Calu3 (cell line): Measurements from ENCODE around the gene ARHGEF16. TPM values are rescaled to one million over a fixed set of nuclear protein-coding genes. Genes with fewer than 3 reads are reported as not detected.

Experiments
- BruUV-seq: library from RNA; stranded (reverse); fragments of 400-500 nt; replicated peaks from 2 replicates; lab custom pipeline; 2021; lab: Mats Ljungman, UMichigan
- CTCF ChIA-PET: fragments of 300-600 bp; sonication (Branson Sonifier 250); formaldehyde crosslinking; loops from one replicate; lab custom pipeline; 2022; ENCODE audit warnings: antibody characterized with exemption; lab: Charles Lee
- DNase-seq: peaks from one replicate; pipeline ENCODE4 v3.0.0; 2022
- H3K27ac Mint-ChIP-seq: one replicate; pipeline ENCODE4 v1.8.0; 2022; ENCODE audit warnings: mixed read lengths; ENCODE audit not compliant: unreplicated experiment
- H3K27me3 Mint-ChIP-seq: one replicate; pipeline ENCODE4 v1.8.0; 2022; ENCODE audit warnings: mixed read lengths; ENCODE audit not compliant: unreplicated experiment
- H3K36me3 Mint-ChIP-seq: one replicate; pipeline ENCODE4 v1.8.0; 2022; ENCODE audit warnings: mild to moderate bottlenecking, moderate library complexity, mixed read lengths; ENCODE audit not compliant: insufficient read depth, unreplicated experiment
- H3K4me1 Mint-ChIP-seq: one replicate; pipeline ENCODE4 v1.8.0; 2022; ENCODE audit warnings: mild to moderate bottlenecking, low read depth, mixed read lengths; ENCODE audit not compliant: unreplicated experiment
- H3K4me3 Mint-ChIP-seq: one replicate; pipeline ENCODE4 v1.8.0; 2022; ENCODE audit warnings: mild to moderate bottlenecking, low read depth, moderate library complexity, mixed read lengths; ENCODE audit not compliant: unreplicated experiment
- H3K9me3 Mint-ChIP-seq: one replicate; pipeline ENCODE4 v1.8.0; 2022; ENCODE audit warnings: low read depth, mixed read lengths; ENCODE audit not compliant: unreplicated experiment
- CTCF ChIP-seq: fragments of 200-600 bp; IDR thresholded peaks from one replicate; pipeline ENCODE4 v1.8.0; 2022; ENCODE audit warnings: antibody characterized with exemption; ENCODE audit not compliant: unreplicated experiment
- intact Hi-C: fragments of 100-400 bp; cut with micrococcal nuclease; formaldehyde crosslinking; loops from one replicate; pipeline ENCODE4 v1.10.0; 2022; ENCODE audit not compliant: unreplicated experiment
- total RNA-seq: library from RNA; stranded (reverse); gene quantifications from 2 replicates; pipeline ENCODE4 v1.2.3, GENCODE V29; 2022

ARHGEF16 gene
- total RNA-seq, 1 experiment from 2014 or later = 24.2 TPM

GRCh38 chr1:3459051-3459908, 4.8 kb downstream of the ARHGEF16 start:
- H3K27ac Mint-ChIP-seq = peak overlapping the region; percentile 78
- no peaks in the 10 kb centered on the region for H3K27me3 Mint-ChIP-seq
- peak; percentile 53 for DNase-seq
- no peaks in the 10 kb centered on the region for H3K9me3 Mint-ChIP-seq
- peaks cover 39% of the 10 kb centered on the region for H3K4me1 Mint-ChIP-seq
- no peak for TF ChIP-seq CTCF
- no TSS peak for BruUV-seq
- peaks cover 34% of the 10 kb centered on the region for H3K36me3 Mint-ChIP-seq
- CTCF ChIA-PET = no interaction called here
- peak overlapping the region; percentile 59 for H3K4me3 Mint-ChIP-seq
- intact Hi-C loops = no loop called here

DNA sequence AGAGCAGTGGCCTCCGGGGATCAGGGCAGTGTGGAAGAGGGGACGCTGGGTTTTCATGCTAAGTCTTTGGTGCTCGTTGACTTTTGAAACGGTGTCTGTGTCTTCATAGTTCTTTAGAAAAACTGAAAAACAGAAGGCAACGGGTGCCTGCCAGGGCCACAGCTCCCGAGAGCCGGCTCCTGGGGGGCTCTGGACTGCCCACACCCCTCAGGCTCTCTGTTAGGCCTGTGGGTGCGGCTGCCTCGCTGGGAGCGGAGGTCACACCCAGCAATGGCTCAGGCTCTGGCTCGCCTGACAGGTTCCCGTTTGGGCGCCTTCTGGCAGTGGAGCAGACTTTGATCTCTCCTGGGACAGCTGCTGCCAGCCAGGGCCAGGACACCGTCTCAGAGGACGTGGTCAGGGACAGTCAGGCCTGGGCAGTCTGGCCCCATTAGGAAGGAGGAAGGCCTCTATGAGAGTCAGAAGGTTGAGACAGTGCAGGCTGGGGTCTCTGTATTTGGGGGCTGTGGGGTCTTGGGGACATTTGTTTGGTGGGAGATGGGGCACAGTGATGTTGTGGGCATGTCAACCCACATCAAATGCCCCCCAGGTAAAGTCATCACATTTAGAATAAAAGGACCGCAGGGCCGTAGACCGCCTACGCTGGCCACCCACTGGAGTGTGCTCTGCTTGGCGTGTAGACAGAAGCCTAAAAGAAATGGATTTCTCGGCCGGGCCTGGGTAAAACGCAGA, 5.6 kb downstream of the ARHGEF16 start:
- H3K36me3 Mint-ChIP-seq = peaks cover 30% of the 10 kb centered on the region
- H3K4me3 Mint-ChIP-seq = peak overlapping the region; percentile 59
- CTCF ChIA-PET = no interaction called here
- BruUV-seq = no TSS peak
- H3K27me3 Mint-ChIP-seq = no peaks in the 10 kb centered on the region
- intact Hi-C loops = no loop called here
- no peak for TF ChIP-seq CTCF
- H3K4me1 Mint-ChIP-seq = peaks cover 39% of the 10 kb centered on the region
- H3K27ac Mint-ChIP-seq = peak overlapping the region; percentile 78
- H3K9me3 Mint-ChIP-seq = no peaks in the 10 kb centered on the region
- DNase-seq = peak; percentile 77

- intact Hi-C loops = no loop called here
- DNase-seq = no peak
- CTCF ChIA-PET = interaction anchor here (1.0 kb wide), 1 partner anchor 8 kb away, joined by 4 read pairs; no protein-coding TSS in a partner anchor
- Mint-ChIP-seq H3K4me1 (peaks cover 39% of the 10 kb centered on the region), H3K9me3 (no peaks in the 10 kb centered on the region), H3K27ac (peak overlapping the region; percentile 78), H3K27me3 (no peaks in the 10 kb centered on the region), H3K36me3 (peaks cover 25% of the 10 kb centered on the region), H3K4me3 (peak overlapping the region; percentile 59)
- no TSS peak for BruUV-seq
- no peak for TF ChIP-seq CTCF
These were observed 6.2 kb downstream of the ARHGEF16 start for GRCh38 chr1:3460672-3461131.

DNA sequence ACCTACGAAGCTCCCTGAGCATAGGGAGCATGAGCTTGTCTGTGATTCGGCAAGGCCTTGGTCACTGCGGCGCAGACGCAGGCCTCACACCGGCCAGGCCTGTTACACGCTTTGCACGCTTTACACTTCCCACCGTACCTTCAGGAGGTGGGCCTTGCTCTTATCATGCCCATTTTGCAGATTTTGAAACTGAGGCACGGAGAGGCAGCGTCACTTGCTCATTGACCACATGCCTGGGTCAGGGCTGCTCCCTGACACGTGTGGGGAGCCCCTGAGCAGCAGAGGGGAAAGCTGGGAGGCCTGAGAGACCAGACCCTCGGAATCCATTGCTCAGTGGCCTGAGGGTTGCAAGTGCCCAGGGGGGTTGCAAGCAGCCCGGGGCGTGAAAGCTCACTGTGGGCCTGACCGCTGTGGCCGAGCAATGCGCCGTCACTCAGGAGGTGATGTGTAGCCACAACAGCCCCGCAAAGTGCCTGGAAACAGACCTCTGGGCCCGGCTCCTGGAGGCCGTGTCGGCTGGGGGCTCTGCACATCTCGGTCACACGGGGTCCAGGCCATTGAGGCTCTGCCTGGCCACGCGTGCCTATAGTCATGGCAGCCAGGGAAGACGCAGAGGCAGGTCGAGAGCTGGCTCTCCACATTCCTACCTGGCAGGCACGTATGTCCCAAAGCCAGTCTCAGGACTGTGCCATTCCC, 6.9 kb downstream of the ARHGEF16 start:
- no peak for DNase-seq
- intact Hi-C loops = no loop called here
- H3K4me3 Mint-ChIP-seq = no peak overlapping the region
- H3K36me3 Mint-ChIP-seq = peaks cover 29% of the 10 kb centered on the region
- no peak overlapping the region for H3K27ac Mint-ChIP-seq
- H3K9me3 Mint-ChIP-seq = no peaks in the 10 kb centered on the region
- CTCF ChIA-PET = interaction anchor here (1.0 kb wide), 1 partner anchor 9 kb away, joined by 4 read pairs; no protein-coding TSS in a partner anchor
- TF ChIP-seq CTCF = no peak
- H3K4me1 Mint-ChIP-seq = peaks cover 39% of the 10 kb centered on the region
- no peaks in the 10 kb centered on the region for H3K27me3 Mint-ChIP-seq
- BruUV-seq = no TSS peak
